CD14-positive monocyte (primary cell): ENCODE data around the gene FLII. TPM values are rescaled to one million over a fixed set of nuclear protein-coding genes. Genes with fewer than 3 reads are reported as not detected.

Experiments used
- DNase-seq, 3 donors: peaks; one replicate each; pipeline ENCODE4 v3.0.0-alpha.2; 2011 to 2022
- H2AFZ ChIP-seq: 2 replicates; pipeline ENCODE4 v1.6.0; 2012; ENCODE audit warnings: mild to moderate bottlenecking, low read depth, low read length, inconsistent platforms; ENCODE audit not compliant: insufficient read depth, poor library complexity, severe bottlenecking
- H3K27ac ChIP-seq, 2 donors: 1 replicate in 1 of 2; 2 replicates in 1 of 2; pipeline ENCODE4 v1.5.1; 2012 to 2013; ENCODE audit warnings: low read length in 2 of 2, control low read depth in 1 of 2, inconsistent platforms in 1 of 2, low read depth in 1 of 2, mild to moderate bottlenecking in 1 of 2
- H3K27me3 ChIP-seq, 2 donors: one replicate each; pipeline versions ENCODE4 v1.6.0 to v1.6.1; 2011 to 2013; ENCODE audit warnings: low read length in 2 of 2; ENCODE audit not compliant: control insufficient read depth in 2 of 2, insufficient read depth in 2 of 2
- H3K36me3 ChIP-seq, 2 donors: replicated peaks in 1 of 2; 1 replicate in 1 of 2; 2 replicates in 1 of 2; pipeline versions ENCODE4 v1.5.1 to v1.6.1; 2012 to 2013; ENCODE audit warnings: low read length in 2 of 2, control low read depth in 1 of 2, inconsistent platforms in 1 of 2, mild to moderate bottlenecking in 1 of 2; ENCODE audit not compliant: insufficient read depth in 2 of 2, control insufficient read depth in 1 of 2
- H3K4me1 ChIP-seq, 2 donors: 1 replicate in 1 of 2; 2 replicates in 1 of 2; pipeline versions ENCODE4 v1.5.1 to v1.6.1; 2012 to 2013; ENCODE audit warnings: low read length in 2 of 2, control low read depth in 1 of 2, inconsistent platforms in 1 of 2, mild to moderate bottlenecking in 1 of 2, moderate library complexity in 1 of 2; ENCODE audit not compliant: insufficient read depth in 2 of 2, control insufficient read depth in 1 of 2
- H3K4me2 ChIP-seq: replicated peaks from 2 replicates; pipeline ENCODE3; 2012; ENCODE audit warnings: low read length, moderate library complexity, mild to moderate bottlenecking; ENCODE audit not compliant: poor library complexity, severe bottlenecking; ENCODE audit errors: extremely low read depth
- H3K4me3 ChIP-seq, 3 experiments: fragments of 200-600 bp in 1 of 3; sonication (generic) in 1 of 3; replicated peaks in 1 of 3; 1 replicate in 2 of 3; 2 replicates in 1 of 3; pipeline ENCODE4 v1.5.1; 2011 to 2013; ENCODE audit warnings: low read length in 3 of 3, mild to moderate bottlenecking in 3 of 3, control low read depth in 2 of 3, low read depth in 2 of 3, inconsistent platforms in 1 of 3, moderate library complexity in 1 of 3
- H3K79me2 ChIP-seq: 2 replicates; pipeline ENCODE4 v1.6.0; 2012; ENCODE audit warnings: mild to moderate bottlenecking, control low read depth, inconsistent platforms, low read length, moderate library complexity; ENCODE audit not compliant: insufficient read depth
- H3K9ac ChIP-seq: 2 replicates; pipeline ENCODE4 v1.6.0; 2017; ENCODE audit warnings: low read length, mild to moderate bottlenecking; ENCODE audit not compliant: insufficient read depth, poor library complexity, severe bottlenecking
- H3K9me3 ChIP-seq, 2 donors: replicated peaks in 1 of 2; 1 replicate in 1 of 2; 2 replicates in 1 of 2; pipeline versions ENCODE4 v1.5.1 to v1.6.1; 2012 to 2013; ENCODE audit warnings: low read length in 2 of 2, control low read depth in 1 of 2; ENCODE audit not compliant: control insufficient read depth in 1 of 2, insufficient read depth in 1 of 2
- H4K20me1 ChIP-seq: 2 replicates; pipeline ENCODE4 v1.6.0; 2012; ENCODE audit warnings: mild to moderate bottlenecking, low read length, control low read depth, moderate library complexity; ENCODE audit not compliant: insufficient read depth
- H3K27ac Mint-ChIP-seq, 7 donors: one replicate each; pipeline ENCODE4 v1.8.0; 2020; ENCODE audit warnings: mild to moderate bottlenecking in 7 of 7, mixed read lengths in 7 of 7, moderate library complexity in 6 of 7, inconsistent platforms in 2 of 7
- H3K27me3 Mint-ChIP-seq, 3 donors: one replicate each; pipeline ENCODE4 v1.8.0; 2021 to 2022; ENCODE audit warnings: low read depth in 3 of 3, mild to moderate bottlenecking in 3 of 3, mixed read lengths in 3 of 3, moderate library complexity in 3 of 3, inconsistent platforms in 1 of 3
- H3K36me3 Mint-ChIP-seq, 2 donors: one replicate each; pipeline ENCODE4 v1.8.0; 2020; ENCODE audit warnings: mixed read lengths in 2 of 2, inconsistent platforms in 1 of 2, mild to moderate bottlenecking in 1 of 2
- H3K4me1 Mint-ChIP-seq: one replicate; pipeline ENCODE4 v1.8.0; 2020; ENCODE audit warnings: mild to moderate bottlenecking, mixed read lengths
- H3K4me3 Mint-ChIP-seq, 2 donors: one replicate each; pipeline ENCODE4 v1.8.0; 2020; ENCODE audit warnings: mild to moderate bottlenecking in 2 of 2, mixed read lengths in 2 of 2, moderate library complexity in 1 of 2
- H3K9me3 Mint-ChIP-seq, 7 donors: one replicate each; pipeline ENCODE4 v1.8.0; 2020 to 2022; ENCODE audit warnings: mixed read lengths in 7 of 7, mild to moderate bottlenecking in 6 of 7, moderate library complexity in 6 of 7, inconsistent platforms in 2 of 7
- WGBS: methylation state at CpG from one replicate; pipeline ENCODE4 v1.1.5; 2013; ENCODE audit warnings: missing lambda C conversion rate; ENCODE audit not compliant: insufficient coverage; 5-methylcytosine and 5-hydroxymethylcytosine counted together
- intact Hi-C, 2 donors: fragments of 100-400 bp; cut with micrococcal nuclease; formaldehyde crosslinking; loops; one replicate each; pipeline versions ENCODE4 v1.15.0 to v1.15.1; 2023
- polyA plus RNA-seq, 3 donors: library from polyadenylated mRNA; depleted of rRNA in 1 of 3; unstranded in 2 of 3; stranded (reverse) in 1 of 3; fragments of 300-500 nt in 2 of 3; fragments of >200 nt in 1 of 3; fragmentation: Illumina TruSeq in 2 of 3; gene quantifications; 1 replicate in 2 of 3; 2 replicates in 1 of 3; pipeline ENCODE4 v1.2.3, GENCODE V29; 2012 to 2021
- TF ChIP-seq, protein P1 (sequence below): fragments of 200-600 bp; IDR thresholded peaks from one replicate; pipeline ENCODE4 v1.8.0; 2022; ENCODE audit warnings: antibody characterized with exemption, mild to moderate bottlenecking

FLII gene
- polyA plus RNA-seq, 3 donors: 145 to 724 (median 227) TPM

DNA sequence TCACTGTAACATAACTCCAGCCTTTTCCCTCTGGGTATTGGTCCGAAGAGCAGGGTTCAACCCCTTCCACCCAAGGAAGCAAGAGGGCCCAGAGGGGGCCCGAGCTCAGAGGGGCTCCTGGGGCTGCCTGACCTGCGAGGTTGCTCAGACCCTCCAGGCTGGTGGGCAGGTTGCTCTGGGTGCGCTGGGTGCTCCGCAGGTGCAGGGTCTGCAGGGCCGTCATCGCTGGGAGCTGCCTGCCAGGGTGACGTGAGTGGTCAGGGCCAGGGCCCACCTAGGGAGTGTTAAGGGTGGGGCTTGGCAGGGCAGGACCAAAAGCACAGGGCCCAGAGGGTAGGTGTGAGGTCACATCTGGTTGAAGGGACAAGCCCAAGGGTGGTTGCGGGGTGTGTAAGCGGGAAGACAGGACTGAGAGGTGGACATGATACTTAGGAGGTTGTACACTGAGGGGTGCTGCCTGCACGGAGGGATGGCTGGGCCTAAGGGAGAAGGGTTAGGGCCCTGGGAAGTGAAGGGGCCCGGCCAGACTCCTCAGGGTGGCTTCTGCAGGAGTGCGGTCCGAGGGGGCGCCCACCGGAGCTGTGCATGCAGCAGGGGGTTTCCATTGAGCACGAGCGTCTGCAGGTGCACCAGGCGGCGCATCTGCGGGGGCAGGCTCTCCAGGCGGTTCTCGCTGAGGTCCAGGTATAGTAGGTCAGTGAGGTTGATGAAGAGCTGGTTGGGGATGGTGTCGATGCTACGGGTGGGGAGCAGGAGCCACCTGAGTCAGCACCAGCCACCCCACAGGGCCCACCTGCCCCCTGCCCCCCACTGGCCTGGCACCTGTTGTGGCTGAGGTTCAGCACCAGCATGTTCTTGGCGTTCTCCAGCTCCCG is 4.4 kb downstream of the FLII start:
- no peak overlapping the region for H3K4me2 ChIP-seq
- no peaks in the 10 kb centered on the region for H3K9me3 ChIP-seq
- H3K27ac Mint-ChIP-seq: peak overlapping the region in 2 of 7 donors; percentile 47 to 85
- peaks cover 14% of the 10 kb centered on the region for H3K4me1 Mint-ChIP-seq
- WGBS: 99% methylated on average over 22 of the region's 27 CpGs
- H3K27me3 Mint-ChIP-seq: peaks cover 0 to 3% (median 0%) of the 10 kb centered on the region in 3 donors
- H4K20me1 ChIP-seq: peaks cover 84% of the 10 kb centered on the region
- no peak overlapping the region for H3K4me3 ChIP-seq
- TF ChIP-seq, protein P1, sequence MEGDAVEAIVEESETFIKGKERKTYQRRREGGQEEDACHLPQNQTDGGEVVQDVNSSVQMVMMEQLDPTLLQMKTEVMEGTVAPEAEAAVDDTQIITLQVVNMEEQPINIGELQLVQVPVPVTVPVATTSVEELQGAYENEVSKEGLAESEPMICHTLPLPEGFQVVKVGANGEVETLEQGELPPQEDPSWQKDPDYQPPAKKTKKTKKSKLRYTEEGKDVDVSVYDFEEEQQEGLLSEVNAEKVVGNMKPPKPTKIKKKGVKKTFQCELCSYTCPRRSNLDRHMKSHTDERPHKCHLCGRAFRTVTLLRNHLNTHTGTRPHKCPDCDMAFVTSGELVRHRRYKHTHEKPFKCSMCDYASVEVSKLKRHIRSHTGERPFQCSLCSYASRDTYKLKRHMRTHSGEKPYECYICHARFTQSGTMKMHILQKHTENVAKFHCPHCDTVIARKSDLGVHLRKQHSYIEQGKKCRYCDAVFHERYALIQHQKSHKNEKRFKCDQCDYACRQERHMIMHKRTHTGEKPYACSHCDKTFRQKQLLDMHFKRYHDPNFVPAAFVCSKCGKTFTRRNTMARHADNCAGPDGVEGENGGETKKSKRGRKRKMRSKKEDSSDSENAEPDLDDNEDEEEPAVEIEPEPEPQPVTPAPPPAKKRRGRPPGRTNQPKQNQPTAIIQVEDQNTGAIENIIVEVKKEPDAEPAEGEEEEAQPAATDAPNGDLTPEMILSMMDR: no peak
- H3K36me3 Mint-ChIP-seq: peaks cover 70 to 80% of the 10 kb centered on the region in 2 donors
- peaks cover 15 to 21% of the 10 kb centered on the region in 2 donors for H3K4me1 ChIP-seq
- no peak overlapping the region for H3K9ac ChIP-seq
- peaks cover 39% of the 10 kb centered on the region for H3K79me2 ChIP-seq
- H3K9me3 Mint-ChIP-seq: no peaks in the 10 kb centered on the region
- no peak for DNase-seq
- peaks cover 69 to 75% of the 10 kb centered on the region in 2 donors for H3K36me3 ChIP-seq
- intact Hi-C loops: no loop called here
- no peak overlapping the region for H3K4me3 Mint-ChIP-seq
- no peak overlapping the region for H2AFZ ChIP-seq
- H3K27ac ChIP-seq: peak overlapping the region in 1 of 2 donors; percentile 20
- no peaks in the 10 kb centered on the region for H3K27me3 ChIP-seq

DNA sequence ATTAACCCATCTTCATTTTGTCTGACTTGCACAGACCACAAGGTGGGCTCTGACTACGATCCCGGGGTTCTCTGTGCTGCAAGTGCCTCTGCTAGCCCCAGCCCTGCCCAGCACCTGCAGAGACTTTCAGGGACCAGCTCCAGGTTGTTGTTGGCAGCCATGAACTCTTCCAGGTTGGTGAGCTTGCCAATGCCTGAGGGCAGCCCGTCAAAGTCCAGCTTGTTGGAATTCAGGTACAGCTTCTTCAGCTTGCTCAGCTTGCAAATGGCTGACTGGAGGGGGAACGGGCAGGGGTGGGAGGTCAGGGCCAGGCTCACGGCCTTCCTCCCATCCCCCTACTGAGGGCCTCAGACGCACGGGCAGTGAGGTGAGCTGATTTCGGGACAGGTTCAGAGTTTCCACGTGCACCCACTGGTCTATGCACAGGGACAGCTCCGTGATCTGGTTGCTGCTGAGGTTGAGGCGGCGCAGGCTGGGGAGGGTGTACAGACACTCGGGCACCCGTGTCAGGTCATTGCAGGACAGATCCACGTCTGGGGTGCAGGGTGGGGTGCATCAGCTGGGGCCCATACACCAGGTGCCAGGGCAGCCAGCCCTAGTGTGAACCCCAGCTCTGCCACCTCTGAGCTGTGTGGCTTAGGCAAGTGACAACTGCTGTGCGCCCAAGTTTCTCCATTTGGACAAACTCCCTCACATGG is 5.2 kb downstream of the FLII start:
- Histone ChIP-seq H3K4me3 (no peak overlapping the region), H2AFZ (no peak overlapping the region), H3K36me3 (peaks cover 78 to 83% of the 10 kb centered on the region in 2 donors), H3K27ac (no peak overlapping the region), H3K4me1 (peaks cover 10 to 14% of the 10 kb centered on the region in 2 donors), H3K79me2 (peaks cover 33% of the 10 kb centered on the region), H3K9ac (no peak overlapping the region), H3K27me3 (no peaks in the 10 kb centered on the region), H4K20me1 (peaks cover 92% of the 10 kb centered on the region), H3K9me3 (no peaks in the 10 kb centered on the region), H3K4me2 (no peak overlapping the region)
- no peak for DNase-seq
- H3K36me3 Mint-ChIP-seq: peaks cover 78 to 88% of the 10 kb centered on the region in 2 donors
- H3K27me3 Mint-ChIP-seq: peaks cover 0 to 1% (median 0%) of the 10 kb centered on the region in 3 donors
- no peak overlapping the region for H3K27ac Mint-ChIP-seq
- no peaks in the 10 kb centered on the region for H3K9me3 Mint-ChIP-seq
- no peak overlapping the region for H3K4me3 Mint-ChIP-seq
- TF ChIP-seq, protein P1: no peak
- H3K4me1 Mint-ChIP-seq: peaks cover 11% of the 10 kb centered on the region
- 98% methylated on average over 12 of the region's 16 CpGs for WGBS
- intact Hi-C loops: no loop called here
